ENCODE measurements around the gene INSR.
A peak's percentile ranks its signal among the peaks of the same experiment; 100 is the strongest.
"Not testable (repeated sequence)": the region's sequence is repeated elsewhere in the genome, so short reads cannot be mapped to it uniquely, and the experiment has no call there.

The INSR gene

GRCh38 chr19:7149956-7150705 lies 144.1 kb downstream of the INSR start:
- FAIRE-seq, result no peak
- no peak for DNase-seq (ENCODE audit: insufficient read length, low spot score)

GRCh38 chr19:7147119-7147675 lies 147.0 kb downstream of the INSR start:
- not testable (repeated sequence) for DNase-seq (ENCODE audit: insufficient read length, low spot score)
- FAIRE-seq, result peak; percentile 63

- not testable (repeated sequence) for FAIRE-seq; DNase-seq (ENCODE audit: insufficient read length, low spot score)
Measured at GRCh38 chr19:7146086-7146485, 148.1 kb downstream of the INSR start.

GRCh38 chr19:7145494-7145893 lies 148.7 kb downstream of the INSR start:
- DNase-seq (ENCODE audit: insufficient read length, low spot score) (no peak), FAIRE-seq (peak; percentile 65)

GRCh38 chr19:7142771-7143170 lies 151.4 kb downstream of the INSR start:
- no peak for FAIRE-seq
- no peak for DNase-seq (ENCODE audit: insufficient read length, low spot score)

- DNase-seq (ENCODE audit: insufficient read length, low spot score), result no peak
- no peak for FAIRE-seq
Measured at GRCh38 chr19:7140137-7140536, 154.1 kb downstream of the INSR start.

GRCh38 chr19:7139095-7139494 lies 155.1 kb downstream of the INSR start:
- FAIRE-seq (no peak), DNase-seq (ENCODE audit: insufficient read length, low spot score) (no peak)

- FAIRE-seq (no peak), DNase-seq (ENCODE audit: insufficient read length, low spot score) (no peak)
Measured at GRCh38 chr19:7138402-7138801, 155.8 kb downstream of the INSR start.

- FAIRE-seq (no peak), DNase-seq (ENCODE audit: insufficient read length, low spot score) (no peak)
Measured at GRCh38 chr19:7137120-7137519, 157.1 kb downstream of the INSR start.

- DNase-seq (ENCODE audit: insufficient read length, low spot score) (no peak), FAIRE-seq (no peak)
Measured at GRCh38 chr19:7132054-7132453, 162.2 kb downstream of the INSR start.

GRCh38 chr19:7130043-7130442 lies 164.2 kb downstream of the INSR start:
- FAIRE-seq (no peak), DNase-seq (ENCODE audit: insufficient read length, low spot score) (no peak)

- no peak for FAIRE-seq
- DNase-seq (ENCODE audit: insufficient read length, low spot score), result no peak
Measured at GRCh38 chr19:7126132-7126531, 168.1 kb downstream of the INSR start.

- FAIRE-seq (no peak), DNase-seq (ENCODE audit: insufficient read length, low spot score) (no peak)
Measured at GRCh38 chr19:7125221-7125620, 169.0 kb downstream of the INSR start.

- DNase-seq (ENCODE audit: insufficient read length, low spot score) (no peak), FAIRE-seq (no peak)
Measured at GRCh38 chr19:7124782-7125181, 169.4 kb downstream of the INSR start.

GRCh38 chr19:7122701-7123100 lies 171.5 kb downstream of the INSR start:
- FAIRE-seq (no peak), DNase-seq (ENCODE audit: insufficient read length, low spot score) (no peak)

GRCh38 chr19:7120499-7120898 lies 173.7 kb downstream of the INSR start:
- no peak for FAIRE-seq
- DNase-seq (ENCODE audit: insufficient read length, low spot score), result no peak

- DNase-seq (ENCODE audit: insufficient read length, low spot score) (no peak), FAIRE-seq (no peak)
Measured at GRCh38 chr19:7119582-7119981, 174.6 kb downstream of the INSR start.

- no peak for FAIRE-seq
- no peak for DNase-seq (ENCODE audit: insufficient read length, low spot score)
Measured at GRCh38 chr19:7117248-7117647, 177.0 kb downstream of the INSR start.

GRCh38 chr19:7115721-7116120 lies 178.5 kb downstream of the INSR start:
- FAIRE-seq (no peak), DNase-seq (ENCODE audit: insufficient read length, low spot score) (no peak)

- DNase-seq (ENCODE audit: insufficient read length, low spot score), result no peak
- FAIRE-seq, result no peak
Measured at GRCh38 chr19:7113233-7113632, 181.0 kb downstream of the INSR start.

- FAIRE-seq, result no peak
- no peak for DNase-seq (ENCODE audit: insufficient read length, low spot score)
Measured at GRCh38 chr19:7112675-7113074, 181.5 kb downstream of the INSR start.

GRCh38 chr19:7109678-7110289 lies 184.4 kb downstream of the INSR start:
- no peak for FAIRE-seq

More at GRCh38 chr19:7109678-7110289, 184.4 kb downstream of the INSR start:
- no peak for DNase-seq (ENCODE audit: insufficient read length, low spot score)
